Measurements from ENCODE around the gene GNAS-AS1.

Gene GNAS-AS1

GRCh38 chr20:58776109-58776508 is 74.6 kb downstream of the GNAS-AS1 start:
- POLR2A ChIA-PET: no interaction called here
- TF ChIP-seq FOXK2 (IDR thresholded peaks at IDR 0.05) (no peak), BHLHE40 (IDR thresholded peaks at IDR 0.05; ENCODE audit: borderline replicate concordance) (no peak), CTBP1 (IDR thresholded peaks at IDR 0.05; ENCODE audit: borderline replicate concordance) (no peak), ARNT (IDR thresholded peaks at IDR 0.05) (no peak), HDGF (IDR thresholded peaks at IDR 0.05; ENCODE audit: borderline replicate concordance) (no peak), L3MBTL2 (conservative IDR thresholded peaks at IDR 0.05) (no peak), LEF1 (IDR thresholded peaks at IDR 0.05; ENCODE audit: borderline replicate concordance) (no peak), PKNOX1 (IDR thresholded peaks at IDR 0.05) (no peak), SUZ12 (IDR thresholded peaks at IDR 0.05) (no peak), FOXA1 (IDR thresholded peaks at IDR 0.05) (no peak), ZNF384 (IDR thresholded peaks at IDR 0.05) (no peak), FOXM1 (IDR thresholded peaks at IDR 0.05; ENCODE audit: borderline replicate concordance) (no peak), ELF4 (IDR thresholded peaks at IDR 0.05) (no peak), NFRKB (IDR thresholded peaks at IDR 0.05) (no peak), SP1 (IDR thresholded peaks at IDR 0.05) (no peak), TARDBP (IDR thresholded peaks at IDR 0.05) (no peak)
- CTCF ChIA-PET: no interaction called here
- no peak for DNase-seq (ENCODE audit: extremely low spot score)

GRCh38 chr20:58775371-58775770 is 75.3 kb downstream of the GNAS-AS1 start:
- no peak for DNase-seq (ENCODE audit: extremely low spot score)
- CTCF ChIA-PET: no interaction called here
- POLR2A ChIA-PET: no interaction called here

GRCh38 chr20:58774667-58775263 is 75.9 kb downstream of the GNAS-AS1 start:
- TF ChIP-seq FOXA1 (IDR thresholded peaks at IDR 0.05): no peak
- TF ChIP-seq SUZ12 (IDR thresholded peaks at IDR 0.05): no peak
- TF ChIP-seq FOXK2 (IDR thresholded peaks at IDR 0.05): no peak
- no peak for TF ChIP-seq BHLHE40 (IDR thresholded peaks at IDR 0.05; ENCODE audit: borderline replicate concordance)
- TF ChIP-seq ARNT (IDR thresholded peaks at IDR 0.05): no peak
- TF ChIP-seq FOXM1 (IDR thresholded peaks at IDR 0.05; ENCODE audit: borderline replicate concordance): no peak
- TF ChIP-seq ELF4 (IDR thresholded peaks at IDR 0.05): no peak
- TF ChIP-seq NFRKB (IDR thresholded peaks at IDR 0.05): no peak
- TF ChIP-seq TARDBP (IDR thresholded peaks at IDR 0.05): no peak
- TF ChIP-seq ZNF384 (IDR thresholded peaks at IDR 0.05): no peak
- no peak for TF ChIP-seq SP1 (IDR thresholded peaks at IDR 0.05)
- TF ChIP-seq L3MBTL2 (conservative IDR thresholded peaks at IDR 0.05): no peak
- no peak for TF ChIP-seq LEF1 (IDR thresholded peaks at IDR 0.05; ENCODE audit: borderline replicate concordance)
- no peak for TF ChIP-seq PKNOX1 (IDR thresholded peaks at IDR 0.05)
- no peak for TF ChIP-seq HDGF (IDR thresholded peaks at IDR 0.05; ENCODE audit: borderline replicate concordance)
- TF ChIP-seq CTBP1 (IDR thresholded peaks at IDR 0.05; ENCODE audit: borderline replicate concordance): no peak
- ChIA-PET CTCF (no interaction called here), POLR2A (no interaction called here)
- DNase-seq (ENCODE audit: extremely low spot score): no peak

More at GRCh38 chr20:58775371-58775770, 75.3 kb downstream of the GNAS-AS1 start:
- TF ChIP-seq CTBP1 (IDR thresholded peaks at IDR 0.05; ENCODE audit: borderline replicate concordance): no peak
- TF ChIP-seq LEF1 (IDR thresholded peaks at IDR 0.05; ENCODE audit: borderline replicate concordance): no peak
- TF ChIP-seq FOXA1 (IDR thresholded peaks at IDR 0.05): no peak
- TF ChIP-seq BHLHE40 (IDR thresholded peaks at IDR 0.05; ENCODE audit: borderline replicate concordance): no peak
- TF ChIP-seq SUZ12 (IDR thresholded peaks at IDR 0.05): no peak
- TF ChIP-seq L3MBTL2 (conservative IDR thresholded peaks at IDR 0.05): no peak
- no peak for TF ChIP-seq TARDBP (IDR thresholded peaks at IDR 0.05)

GRCh38 chr20:58774214-58774613 is 76.5 kb downstream of the GNAS-AS1 start:
- no peak for TF ChIP-seq TARDBP (IDR thresholded peaks at IDR 0.05)
- no peak for TF ChIP-seq SP1 (IDR thresholded peaks at IDR 0.05)
- TF ChIP-seq FOXA1 (IDR thresholded peaks at IDR 0.05): no peak
- ChIA-PET POLR2A (no interaction called here), CTCF (no interaction called here)
- DNase-seq (ENCODE audit: extremely low spot score): no peak

GRCh38 chr20:58772786-58773185 is 77.9 kb downstream of the GNAS-AS1 start:
- POLR2A ChIA-PET: no interaction called here
- CTCF ChIA-PET: no interaction called here
- TF ChIP-seq SUZ12 (IDR thresholded peaks at IDR 0.05) (no peak), L3MBTL2 (conservative IDR thresholded peaks at IDR 0.05) (no peak), TARDBP (IDR thresholded peaks at IDR 0.05) (no peak), FOXM1 (IDR thresholded peaks at IDR 0.05; ENCODE audit: borderline replicate concordance) (no peak), LEF1 (IDR thresholded peaks at IDR 0.05; ENCODE audit: borderline replicate concordance) (no peak), FOXA1 (IDR thresholded peaks at IDR 0.05) (no peak), CTBP1 (IDR thresholded peaks at IDR 0.05; ENCODE audit: borderline replicate concordance) (no peak), NFRKB (IDR thresholded peaks at IDR 0.05) (no peak), ELF4 (IDR thresholded peaks at IDR 0.05) (no peak), HDGF (IDR thresholded peaks at IDR 0.05; ENCODE audit: borderline replicate concordance) (no peak), BHLHE40 (IDR thresholded peaks at IDR 0.05; ENCODE audit: borderline replicate concordance) (no peak), FOXK2 (IDR thresholded peaks at IDR 0.05) (no peak)
- no peak for DNase-seq (ENCODE audit: extremely low spot score)
